ENCODE measurements around the gene MAPK13.

GRCh38 chr6:36082318-36082717, 48.0 kb upstream of the MAPK13 start:
- no peak for TF ChIP-seq CTCF (IDR thresholded peaks at IDR 0.05 in 2 of 3, conservative IDR thresholded peaks at IDR 0.05 in 1 of 3; ENCODE audit: borderline replicate concordance in 1 of 3, insufficient read depth in 1 of 3, low read depth in 2 of 3, low read length in 2 of 3)
- TF ChIP-seq MAX (IDR thresholded peaks at IDR 0.05), result no peak
- TF ChIP-seq ATF3 (IDR thresholded peaks at IDR 0.05), result no peak
- no peak for TF ChIP-seq POLR2AphosphoS5 (IDR thresholded peaks at IDR 0.05; ENCODE audit: low read depth, low read length)
- TF ChIP-seq EZH2phosphoT487 (IDR thresholded peaks at IDR 0.05; ENCODE audit: borderline replicate concordance), result no peak
- TF ChIP-seq REST (IDR thresholded peaks at IDR 0.05; ENCODE audit: low read depth), result no peak
- no peak for TF ChIP-seq EZH2 (IDR thresholded peaks at IDR 0.05)
- TF ChIP-seq SIN3A (IDR thresholded peaks at IDR 0.05; ENCODE audit: low read depth), result no peak
- TF ChIP-seq CEBPB (IDR thresholded peaks at IDR 0.05; ENCODE audit: low read depth), result no peak
- no peak for TF ChIP-seq POLR2A (IDR thresholded peaks at IDR 0.05; ENCODE audit: borderline replicate concordance, extremely low read depth, insufficient read depth, insufficient read length)
- no peak for TF ChIP-seq TCF7L2 (IDR thresholded peaks at IDR 0.05; ENCODE audit: borderline replicate concordance, extremely low read depth, insufficient read depth, insufficient read length)

Measured in HCT116 (cell line).